GM21360 (cell line): ENCODE results near the gene DRD1.
"Not testable (repeated sequence)": the region's sequence is repeated elsewhere in the genome, so short reads cannot be mapped to it uniquely, and the experiment has no call there.

ENCODE experiments used
- ATAC-seq: cut with Tn5 transposase; IDR thresholded peaks from one replicate; pipeline ENCODE4 v1.9.1; 2021; ENCODE audit warnings: mild to moderate bottlenecking, moderate library complexity; ENCODE audit not compliant: unreplicated experiment

The DRD1 gene

GRCh38 chr5:175468892-175469291 lies 24.9 kb upstream of the DRD1 start:
- ATAC-seq: no peak

GRCh38 chr5:175467983-175468690 lies 24.2 kb upstream of the DRD1 start:
- ATAC-seq: no peak

- ATAC-seq: no peak
These were observed 22.8 kb upstream of the DRD1 start for GRCh38 chr5:175466700-175467318.

- ATAC-seq: no peak
These were observed 21.3 kb upstream of the DRD1 start for GRCh38 chr5:175465282-175465681.

DNA sequence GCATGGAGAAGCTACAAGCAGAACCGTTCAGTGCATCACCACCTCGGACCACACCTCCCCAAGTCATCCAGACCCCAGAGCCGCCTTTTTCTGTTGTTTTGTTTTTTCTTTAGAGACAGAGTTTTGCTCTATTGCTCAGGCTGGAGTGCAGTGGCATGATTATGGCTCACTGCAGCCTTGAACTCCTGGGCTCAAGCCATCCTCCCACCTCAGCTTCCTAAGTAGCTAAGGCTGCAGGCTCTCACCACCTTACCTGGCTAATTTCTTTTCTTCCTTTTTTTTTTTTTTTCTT lies 20.9 kb upstream of the DRD1 start:
- ATAC-seq: no peak

DNA sequence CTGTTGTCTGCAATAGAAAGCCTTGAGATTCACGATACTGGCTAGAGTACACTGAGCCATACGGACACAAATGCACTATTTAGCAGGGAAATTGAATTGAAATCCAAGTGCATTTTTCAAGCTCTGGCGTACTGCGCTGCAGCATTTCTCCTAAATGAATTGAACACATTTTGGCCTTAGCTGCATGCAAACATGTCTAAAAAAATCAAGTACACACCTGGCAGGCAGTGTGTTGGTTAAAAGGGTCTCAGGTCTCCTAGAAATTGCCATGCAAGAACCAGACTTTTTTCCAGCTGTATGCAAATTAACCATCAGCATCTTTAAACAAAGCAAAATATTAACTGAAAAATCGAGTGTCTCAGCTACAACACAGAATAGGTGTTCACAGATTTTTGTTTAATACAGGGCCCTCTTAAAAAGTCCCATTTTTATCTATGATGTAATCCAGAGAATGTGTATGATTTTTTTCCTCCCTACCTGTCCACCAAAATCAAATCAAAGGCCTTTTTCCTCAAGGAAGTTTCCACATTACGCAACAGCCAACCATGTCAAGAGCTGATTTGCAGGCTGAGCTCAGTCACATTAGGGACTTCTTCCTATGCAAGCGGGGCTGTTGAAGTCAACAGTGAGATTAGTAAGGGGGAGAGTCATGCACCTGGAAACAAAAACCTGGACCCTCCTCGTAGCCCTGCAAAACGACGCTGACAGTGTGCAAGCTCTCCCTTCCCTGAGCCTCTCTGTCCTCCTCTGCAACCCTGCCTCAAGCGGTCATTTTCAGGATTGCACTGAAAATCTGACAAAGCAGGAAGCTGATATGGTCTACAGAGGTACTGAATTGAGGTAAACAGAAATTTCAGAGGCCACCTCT lies 20.3 kb upstream of the DRD1 start:
- peak; percentile 95 for ATAC-seq

DNA sequence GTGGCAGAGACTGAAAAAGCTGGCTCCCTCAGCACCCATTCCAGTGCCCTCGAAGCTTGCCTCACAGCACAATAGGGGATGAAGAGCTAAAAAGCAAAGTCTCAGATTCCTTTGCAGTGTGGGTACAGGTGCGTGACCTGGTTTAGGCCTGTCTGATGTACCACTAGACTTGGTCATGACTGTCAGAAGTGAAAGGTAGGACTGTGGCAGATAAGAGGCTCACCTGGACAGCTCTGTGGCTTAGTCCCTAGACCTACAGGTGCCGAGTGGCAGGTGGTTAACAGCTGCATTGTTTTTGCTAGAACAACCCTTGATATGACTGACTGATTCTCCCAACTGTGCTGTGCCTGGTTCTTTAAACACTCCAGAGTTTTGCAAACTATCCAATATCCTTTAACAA lies 19.7 kb upstream of the DRD1 start:
- ATAC-seq: no peak

DNA sequence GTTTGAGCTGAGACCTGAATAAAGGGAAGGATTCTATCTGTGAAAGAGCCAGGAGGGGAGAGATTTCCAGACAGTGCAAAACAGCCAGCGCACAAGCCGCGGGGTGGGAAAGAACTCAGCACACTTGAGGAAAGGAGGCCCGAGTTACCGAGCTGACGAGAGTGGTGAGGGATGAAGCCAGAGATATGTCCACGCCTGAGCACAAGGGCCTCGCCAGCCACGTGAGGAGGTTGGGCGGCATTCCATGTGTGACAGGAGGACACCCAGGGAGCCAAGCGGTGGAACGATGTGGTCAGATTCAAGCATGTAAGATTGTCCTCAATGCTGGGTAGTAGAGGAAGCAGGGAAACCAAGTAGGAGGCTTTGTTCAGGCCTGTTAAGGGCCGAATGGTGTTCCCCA lies 17.4 kb upstream of the DRD1 start:
- no peak for ATAC-seq

GRCh38 chr5:175460552-175460951 lies 16.6 kb upstream of the DRD1 start:
- no peak for ATAC-seq

- no peak for ATAC-seq
These were observed 16.1 kb upstream of the DRD1 start for GRCh38 chr5:175460126-175460525.

DNA sequence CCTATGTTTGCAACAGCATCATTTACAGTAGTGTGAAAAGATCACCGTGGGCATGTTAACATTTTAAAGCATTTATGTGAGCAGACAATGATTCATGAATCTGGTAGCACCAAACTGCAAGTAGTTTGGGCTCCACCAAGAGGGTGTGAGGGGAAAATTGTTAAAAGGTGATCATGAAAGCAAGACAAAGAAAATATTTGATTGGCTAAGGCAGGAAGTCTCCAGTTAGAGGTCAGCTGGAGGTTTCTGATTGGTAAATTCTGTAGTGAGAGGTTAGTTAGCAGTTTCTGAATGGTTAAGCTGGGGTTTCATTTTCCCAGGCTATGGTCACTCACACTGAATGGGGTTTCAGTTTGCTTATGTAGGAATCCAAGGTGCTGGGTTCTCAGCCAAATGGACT lies 13.5 kb upstream of the DRD1 start:
- ATAC-seq: peak; percentile 87

- ATAC-seq: no peak
These were observed 12.2 kb upstream of the DRD1 start for GRCh38 chr5:175456105-175456742.

DNA sequence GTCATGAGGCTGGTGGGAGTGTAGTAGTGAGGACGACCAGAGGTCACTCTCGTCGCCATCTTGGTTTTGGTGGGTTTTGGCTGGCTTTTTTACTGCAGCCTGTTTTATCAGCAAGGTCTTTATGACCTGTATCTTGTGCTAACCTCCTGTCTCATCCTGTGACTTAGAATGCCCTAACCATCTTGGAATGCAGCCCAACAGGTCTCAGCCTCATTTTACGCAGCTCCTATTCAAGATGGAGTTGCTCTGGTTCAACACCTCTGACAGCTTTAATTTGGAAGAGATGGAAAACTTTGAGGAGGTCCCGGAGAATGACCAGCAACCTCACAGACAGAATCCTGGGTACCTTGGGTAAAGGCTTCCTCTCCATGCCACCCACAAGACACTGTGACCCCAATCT lies 10.4 kb upstream of the DRD1 start:
- ATAC-seq: not testable (repeated sequence)

DNA sequence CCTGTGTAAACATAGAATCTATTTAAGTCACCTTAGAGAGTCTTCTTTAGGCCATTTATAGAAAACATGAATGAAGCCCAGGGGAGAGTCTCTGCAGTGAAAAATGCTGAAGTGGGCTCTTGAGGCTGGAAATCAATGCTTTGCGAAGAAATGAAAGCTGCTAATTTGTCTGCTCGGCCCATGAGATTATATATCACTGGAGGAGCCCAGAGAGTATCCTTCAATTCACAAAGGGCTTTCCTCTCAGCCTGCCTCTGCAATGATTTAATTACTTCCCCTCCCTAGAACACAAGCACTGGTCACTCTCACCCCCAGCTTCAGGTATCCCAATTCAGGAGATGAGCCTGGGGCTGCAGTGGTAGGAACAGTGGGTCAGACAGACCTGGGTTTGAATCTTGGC lies 8.2 kb upstream of the DRD1 start:
- no peak for ATAC-seq

GRCh38 chr5:175448276-175448675 lies 4.3 kb upstream of the DRD1 start:
- ATAC-seq: no peak

DNA sequence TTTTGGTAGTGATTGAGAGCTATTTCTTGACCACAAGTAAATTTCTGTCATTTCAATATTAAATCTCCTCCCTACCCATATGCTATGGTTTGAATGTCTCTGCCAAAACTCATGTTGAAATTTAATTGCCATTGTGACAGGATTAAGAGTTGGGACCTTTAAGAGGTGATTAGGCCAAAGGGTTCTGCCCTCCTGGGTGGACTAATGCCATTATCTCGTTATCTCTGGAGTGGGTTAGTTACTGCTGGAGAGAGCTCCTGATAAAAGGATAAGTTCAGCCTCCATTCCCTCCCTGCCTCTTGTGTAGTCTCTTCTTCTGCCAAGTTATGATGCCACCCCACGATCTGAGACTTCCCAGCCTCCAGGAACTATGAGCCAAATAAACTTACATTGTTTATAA lies 3.6 kb upstream of the DRD1 start:
- no peak for ATAC-seq

DNA sequence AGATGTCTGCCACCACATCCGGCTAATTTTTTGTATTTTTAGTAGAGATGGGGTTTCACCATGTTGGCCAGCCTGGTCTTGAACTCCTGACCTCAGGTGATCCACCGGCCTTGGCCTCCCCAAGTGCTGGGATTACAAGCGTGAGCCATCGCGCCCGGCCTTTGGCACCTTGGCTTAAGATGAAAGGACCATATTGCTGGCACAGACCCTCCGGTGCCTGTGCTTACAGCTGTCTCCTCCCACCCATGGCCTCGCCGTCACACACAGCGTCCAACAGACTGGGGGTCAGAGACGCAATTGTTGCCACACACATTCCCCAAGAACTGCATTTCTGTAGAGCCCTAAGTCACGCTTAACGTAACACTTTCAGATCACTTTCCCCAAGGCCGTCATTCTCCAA lies 2.4 kb upstream of the DRD1 start:
- ATAC-seq: not testable (repeated sequence)

DNA sequence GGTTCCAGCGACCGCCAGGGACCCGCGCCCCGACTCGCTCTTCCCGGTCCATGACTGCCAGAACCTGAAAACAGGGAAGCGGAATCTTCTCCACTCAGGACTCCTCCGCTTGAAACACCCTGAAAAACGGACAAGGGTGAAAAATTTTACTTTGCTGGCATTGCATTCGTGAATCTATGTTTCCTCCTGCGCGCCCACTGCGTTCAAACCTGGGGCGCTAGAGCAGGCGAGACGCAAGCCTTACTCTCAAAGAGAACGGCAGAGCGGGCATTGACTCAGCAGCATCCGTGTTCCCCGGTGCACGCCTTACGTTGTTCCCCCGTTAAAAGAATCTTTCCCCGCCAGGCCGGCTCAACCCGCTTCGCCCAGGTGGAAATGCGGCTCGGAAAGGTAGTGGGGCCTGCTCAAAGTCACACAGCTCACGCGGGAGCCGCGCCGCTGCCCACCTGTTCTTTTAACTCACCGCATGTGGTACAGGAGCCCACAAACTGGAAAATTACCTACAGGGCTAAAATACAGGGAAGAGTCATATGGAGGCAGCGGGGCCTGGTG lies 999 bp upstream of the DRD1 start:
- no peak for ATAC-seq

GRCh38 chr5:175443514-175444059 lies 395 bp downstream of the DRD1 start:
- ATAC-seq: no peak

- ATAC-seq: no peak
These were observed 5.6 kb downstream of the DRD1 start for GRCh38 chr5:175438234-175438857.

GRCh38 chr5:175436359-175436758 lies 7.6 kb downstream of the DRD1 start:
- ATAC-seq: no peak
